ENCODE measurements around the gene COL6A5. TPM values are rescaled to one million over a fixed set of nuclear protein-coding genes. Genes with fewer than 3 reads are reported as not detected.

The COL6A5 gene, protein sequence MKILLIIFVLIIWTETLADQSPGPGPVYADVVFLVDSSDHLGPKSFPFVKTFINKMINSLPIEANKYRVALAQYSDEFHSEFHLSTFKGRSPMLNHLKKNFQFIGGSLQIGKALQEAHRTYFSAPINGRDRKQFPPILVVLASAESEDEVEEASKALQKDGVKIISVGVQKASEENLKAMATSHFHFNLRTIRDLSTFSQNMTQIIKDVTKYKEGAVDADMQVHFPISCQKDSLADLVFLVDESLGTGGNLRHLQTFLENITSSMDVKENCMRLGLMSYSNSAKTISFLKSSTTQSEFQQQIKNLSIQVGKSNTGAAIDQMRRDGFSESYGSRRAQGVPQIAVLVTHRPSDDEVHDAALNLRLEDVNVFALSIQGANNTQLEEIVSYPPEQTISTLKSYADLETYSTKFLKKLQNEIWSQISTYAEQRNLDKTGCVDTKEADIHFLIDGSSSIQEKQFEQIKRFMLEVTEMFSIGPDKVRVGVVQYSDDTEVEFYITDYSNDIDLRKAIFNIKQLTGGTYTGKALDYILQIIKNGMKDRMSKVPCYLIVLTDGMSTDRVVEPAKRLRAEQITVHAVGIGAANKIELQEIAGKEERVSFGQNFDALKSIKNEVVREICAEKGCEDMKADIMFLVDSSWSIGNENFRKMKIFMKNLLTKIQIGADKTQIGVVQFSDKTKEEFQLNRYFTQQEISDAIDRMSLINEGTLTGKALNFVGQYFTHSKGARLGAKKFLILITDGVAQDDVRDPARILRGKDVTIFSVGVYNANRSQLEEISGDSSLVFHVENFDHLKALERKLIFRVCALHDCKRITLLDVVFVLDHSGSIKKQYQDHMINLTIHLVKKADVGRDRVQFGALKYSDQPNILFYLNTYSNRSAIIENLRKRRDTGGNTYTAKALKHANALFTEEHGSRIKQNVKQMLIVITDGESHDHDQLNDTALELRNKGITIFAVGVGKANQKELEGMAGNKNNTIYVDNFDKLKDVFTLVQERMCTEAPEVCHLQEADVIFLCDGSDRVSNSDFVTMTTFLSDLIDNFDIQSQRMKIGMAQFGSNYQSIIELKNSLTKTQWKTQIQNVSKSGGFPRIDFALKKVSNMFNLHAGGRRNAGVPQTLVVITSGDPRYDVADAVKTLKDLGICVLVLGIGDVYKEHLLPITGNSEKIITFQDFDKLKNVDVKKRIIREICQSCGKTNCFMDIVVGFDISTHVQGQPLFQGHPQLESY (N-terminal part only)
- polyA plus RNA-seq (2011; rRNA removed), result not detected in 2 replicates
- not detected in 2 replicates for polyA minus RNA-seq (2011; rRNA and poly(A)+ RNA removed)

DNA sequence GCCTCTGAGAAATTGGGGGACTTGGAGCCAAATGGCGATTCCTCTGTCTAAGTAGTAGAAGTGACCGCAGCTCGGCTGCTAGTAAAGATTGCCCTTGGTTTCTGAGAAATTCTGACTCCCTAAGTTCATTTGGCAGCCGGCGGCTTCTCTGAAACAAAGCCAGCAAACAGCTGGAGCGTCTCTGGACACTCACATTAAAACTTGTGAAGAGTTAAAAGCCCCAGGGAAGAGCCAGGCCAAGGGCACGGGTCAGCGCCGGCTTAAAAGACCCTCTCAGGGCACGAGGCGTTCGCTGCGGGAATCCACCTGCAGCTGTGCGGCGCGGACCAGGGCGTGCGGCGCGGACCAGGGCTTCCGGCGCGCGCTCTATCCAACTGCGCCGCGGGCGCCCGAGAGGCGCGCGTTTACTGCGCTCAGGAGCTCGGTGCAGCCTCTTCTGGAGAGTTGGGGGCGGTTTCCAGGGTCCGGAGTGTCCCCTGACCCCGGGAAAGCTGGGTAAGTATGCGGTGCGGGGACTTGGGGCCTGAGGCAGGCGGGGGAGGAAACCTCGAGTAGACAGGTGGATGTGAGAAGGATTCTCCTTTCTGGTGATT, at the start of gene COL6A5:
TSS of gene COL6A5 (plus strand) at position 186 of the 593 bp plus-strand sequence. CDS start 27,967 bp downstream, outside the sequence.
- CTCF ChIA-PET, result interaction anchor here (0.7 kb wide), 1 partner anchor 1056 kb away, joined by 4 read pairs; no protein-coding TSS in a partner anchor
- POLR2A ChIA-PET, result no interaction called here
- no peak for DNase-seq (ENCODE audit: low read depth)
- Histone ChIP-seq H3K4me3 (ENCODE audit: low read depth, low read length) (no peak within 1 kb of the TSS), H3K27me3 (ENCODE audit: control insufficient read depth, insufficient read depth, low read length) (no peaks in the 10 kb centered on the region; the same call in 1 of the 2 replicates), H3K36me3 (ENCODE audit: control insufficient read depth, insufficient read depth, low read length) (no peaks in the 10 kb centered on the region)
- TF ChIP-seq, protein P1, sequence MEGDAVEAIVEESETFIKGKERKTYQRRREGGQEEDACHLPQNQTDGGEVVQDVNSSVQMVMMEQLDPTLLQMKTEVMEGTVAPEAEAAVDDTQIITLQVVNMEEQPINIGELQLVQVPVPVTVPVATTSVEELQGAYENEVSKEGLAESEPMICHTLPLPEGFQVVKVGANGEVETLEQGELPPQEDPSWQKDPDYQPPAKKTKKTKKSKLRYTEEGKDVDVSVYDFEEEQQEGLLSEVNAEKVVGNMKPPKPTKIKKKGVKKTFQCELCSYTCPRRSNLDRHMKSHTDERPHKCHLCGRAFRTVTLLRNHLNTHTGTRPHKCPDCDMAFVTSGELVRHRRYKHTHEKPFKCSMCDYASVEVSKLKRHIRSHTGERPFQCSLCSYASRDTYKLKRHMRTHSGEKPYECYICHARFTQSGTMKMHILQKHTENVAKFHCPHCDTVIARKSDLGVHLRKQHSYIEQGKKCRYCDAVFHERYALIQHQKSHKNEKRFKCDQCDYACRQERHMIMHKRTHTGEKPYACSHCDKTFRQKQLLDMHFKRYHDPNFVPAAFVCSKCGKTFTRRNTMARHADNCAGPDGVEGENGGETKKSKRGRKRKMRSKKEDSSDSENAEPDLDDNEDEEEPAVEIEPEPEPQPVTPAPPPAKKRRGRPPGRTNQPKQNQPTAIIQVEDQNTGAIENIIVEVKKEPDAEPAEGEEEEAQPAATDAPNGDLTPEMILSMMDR (IDR thresholded peaks at IDR 0.05; ENCODE audit: insufficient read depth, low read depth, low read length), result no peak

DNA sequence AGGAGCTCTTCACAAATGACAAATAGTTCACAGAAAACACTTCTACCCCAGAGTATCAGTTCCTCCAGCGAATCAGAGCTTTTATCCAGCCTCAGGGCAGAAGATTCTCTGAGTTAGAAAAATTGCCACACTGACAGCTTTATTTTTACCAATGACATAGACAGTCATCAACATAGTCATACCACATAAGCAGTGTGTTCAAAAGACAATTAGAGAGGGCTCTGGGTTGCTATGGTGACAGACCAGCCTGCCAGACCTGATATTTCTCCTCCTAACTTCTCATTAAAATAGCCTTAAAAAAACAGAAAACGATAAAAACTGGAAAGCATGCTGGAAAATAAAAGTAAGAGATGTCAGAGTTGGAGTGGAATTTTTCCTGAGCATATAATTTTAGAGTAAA, 45.9 kb upstream of the COL6A5 start:
- ChIA-PET CTCF (no interaction called here), POLR2A (no interaction called here)
- TF ChIP-seq, protein P1 (IDR thresholded peaks at IDR 0.05; ENCODE audit: insufficient read depth, low read depth, low read length), result no peak
- H3K36me3 ChIP-seq (ENCODE audit: control insufficient read depth, insufficient read depth, low read length), result no peaks in the 10 kb centered on the region
- H3K27me3 ChIP-seq (ENCODE audit: control insufficient read depth, insufficient read depth, low read length), result no peaks in the 10 kb centered on the region
- H3K4me3 ChIP-seq (ENCODE audit: low read depth, low read length), result no peak overlapping the region
- DNase-seq (ENCODE audit: low read depth), result no peak

DNA sequence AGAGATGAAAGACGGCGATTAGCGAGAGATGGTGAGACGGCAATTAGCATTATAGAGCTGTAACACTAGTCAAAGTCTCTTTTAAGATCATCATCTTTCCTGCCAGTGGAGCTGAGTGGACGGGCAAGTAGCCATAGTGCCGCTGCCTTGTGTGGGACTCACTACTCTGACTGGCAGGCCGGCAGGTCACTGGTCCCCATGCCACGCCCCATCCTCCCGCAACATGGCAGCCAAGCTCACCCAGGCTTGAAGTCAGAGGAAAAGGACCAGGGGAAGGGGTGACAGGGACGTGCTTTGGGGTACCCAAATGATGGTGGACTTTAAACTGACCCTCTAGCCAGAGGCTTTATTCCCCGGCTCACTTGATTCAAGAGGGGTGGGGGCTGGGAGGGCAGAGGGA, 44.6 kb upstream of the COL6A5 start:
- no peaks in the 10 kb centered on the region for H3K36me3 ChIP-seq (ENCODE audit: control insufficient read depth, insufficient read depth, low read length)
- TF ChIP-seq, protein P1 (IDR thresholded peaks at IDR 0.05; ENCODE audit: insufficient read depth, low read depth, low read length), result no peak
- ChIA-PET POLR2A (no interaction called here), CTCF (no interaction called here)
- H3K27me3 ChIP-seq (ENCODE audit: control insufficient read depth, insufficient read depth, low read length), result no peaks in the 10 kb centered on the region
- no peak overlapping the region for H3K4me3 ChIP-seq (ENCODE audit: low read depth, low read length)
- no peak for DNase-seq (ENCODE audit: low read depth)

DNA sequence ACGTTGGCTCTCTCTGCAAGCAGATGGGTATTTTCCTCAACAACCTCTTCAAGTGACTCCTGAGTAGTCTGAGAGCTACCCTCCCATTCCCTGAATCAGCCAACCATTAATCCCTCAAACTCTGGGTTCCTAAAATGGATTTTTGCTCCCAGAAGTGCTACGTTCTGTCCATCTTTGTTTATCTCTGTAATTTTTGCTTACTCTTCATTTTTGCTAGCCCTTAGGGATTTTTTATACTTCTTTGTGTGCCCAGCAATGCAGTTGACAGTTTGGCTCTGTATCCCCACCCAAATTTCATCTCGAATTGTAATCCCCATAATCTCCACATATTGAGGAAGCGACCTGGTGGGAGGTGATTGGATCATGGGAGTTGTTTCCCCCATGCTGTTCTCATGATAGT, 35.4 kb upstream of the COL6A5 start:
- Histone ChIP-seq H3K4me3 (ENCODE audit: low read depth, low read length) (no peak overlapping the region), H3K27me3 (ENCODE audit: control insufficient read depth, insufficient read depth, low read length) (no peaks in the 10 kb centered on the region), H3K36me3 (ENCODE audit: control insufficient read depth, insufficient read depth, low read length) (no peaks in the 10 kb centered on the region)
- TF ChIP-seq, protein P1 (IDR thresholded peaks at IDR 0.05; ENCODE audit: insufficient read depth, low read depth, low read length), result no peak
- CTCF ChIA-PET, result no interaction called here
- no peak for DNase-seq (ENCODE audit: low read depth)
- POLR2A ChIA-PET, result no interaction called here
